ENCODE results near the gene ARHGEF26. TPM values are rescaled to one million over a fixed set of nuclear protein-coding genes. Genes with fewer than 3 reads are reported as not detected.

The ARHGEF26 gene
- polyA plus RNA-seq, 1 donor (not counting 4 experiments of a cell fraction or from before 2014, with no cell fraction given): 2.2 TPM

DNA sequence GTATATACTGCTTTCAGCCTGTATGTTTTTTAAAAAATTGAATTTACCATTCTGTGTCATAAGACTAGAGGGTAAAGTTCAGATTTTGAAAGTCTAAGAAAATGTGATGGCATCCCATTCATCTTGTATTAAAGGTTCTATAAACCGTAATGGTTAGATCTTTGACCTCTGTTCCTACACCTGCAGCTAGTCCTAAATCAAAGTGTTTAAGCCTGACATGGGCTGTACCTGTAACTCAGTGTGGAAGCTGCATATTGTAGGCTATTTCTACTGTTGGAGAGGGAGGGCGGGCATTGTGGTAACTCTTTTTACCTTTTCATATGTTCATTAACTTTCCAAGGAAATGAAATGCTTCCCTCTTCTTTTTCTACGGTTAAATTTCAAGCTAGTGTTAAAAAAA, 53.9 kb downstream of the ARHGEF26 start:
- dilution Hi-C loops (cut with MboI; ENCODE audit: extremely low pct_ligation_motif_present, low sequenced_read_pairs): no loop called here
- H3K4me2 ChIP-seq (ENCODE audit: control insufficient read depth, extremely low read depth, insufficient read depth, low read depth, low read length): no peak overlapping the region
- H3K9me1 ChIP-seq (ENCODE audit: control insufficient read depth, extremely low read depth, insufficient read depth, low read length): no peaks in the 10 kb centered on the region
- no peaks in the 10 kb centered on the region for H3K9me3 ChIP-seq (ENCODE audit: control insufficient read depth, low read depth, low read length)
- no peaks in the 10 kb centered on the region for H3K27me3 ChIP-seq (ENCODE audit: control insufficient read depth, extremely low read depth, insufficient read depth, low read length)
- no peaks in the 10 kb centered on the region for H3K4me1 ChIP-seq (ENCODE audit: control insufficient read depth, extremely low read depth, insufficient read depth, low read length)
- H2AFZ ChIP-seq (ENCODE audit: control insufficient read depth, low read length): no peak overlapping the region
- no peak for FAIRE-seq
- H3K4me3 ChIP-seq (ENCODE audit: control insufficient read depth in 2 of 3, extremely low read depth in 1 of 3, insufficient read depth in 2 of 3, low read depth in 1 of 3, low read length in 3 of 3): no peak overlapping the region
- H3K27ac ChIP-seq (ENCODE audit: control insufficient read depth, insufficient read depth, low read length): no peak overlapping the region
- H3K9ac ChIP-seq (ENCODE audit: control insufficient read depth, extremely low read depth, insufficient read depth, low read length): no peak overlapping the region
- H4K20me1 ChIP-seq (ENCODE audit: control insufficient read depth, extremely low read depth, insufficient read depth, low read length): no peaks in the 10 kb centered on the region
- no peak for DNase-seq (ENCODE audit: low read depth, low spot score)
- no peaks in the 10 kb centered on the region for H3K36me3 ChIP-seq (ENCODE audit: control insufficient read depth in 2 of 2, extremely low read depth in 1 of 2, insufficient read depth in 2 of 2, low read length in 2 of 2)
- TF ChIP-seq EZH2 (IDR thresholded peaks at IDR 0.05; ENCODE audit: low read length): no peak
- TF ChIP-seq, protein P1, sequence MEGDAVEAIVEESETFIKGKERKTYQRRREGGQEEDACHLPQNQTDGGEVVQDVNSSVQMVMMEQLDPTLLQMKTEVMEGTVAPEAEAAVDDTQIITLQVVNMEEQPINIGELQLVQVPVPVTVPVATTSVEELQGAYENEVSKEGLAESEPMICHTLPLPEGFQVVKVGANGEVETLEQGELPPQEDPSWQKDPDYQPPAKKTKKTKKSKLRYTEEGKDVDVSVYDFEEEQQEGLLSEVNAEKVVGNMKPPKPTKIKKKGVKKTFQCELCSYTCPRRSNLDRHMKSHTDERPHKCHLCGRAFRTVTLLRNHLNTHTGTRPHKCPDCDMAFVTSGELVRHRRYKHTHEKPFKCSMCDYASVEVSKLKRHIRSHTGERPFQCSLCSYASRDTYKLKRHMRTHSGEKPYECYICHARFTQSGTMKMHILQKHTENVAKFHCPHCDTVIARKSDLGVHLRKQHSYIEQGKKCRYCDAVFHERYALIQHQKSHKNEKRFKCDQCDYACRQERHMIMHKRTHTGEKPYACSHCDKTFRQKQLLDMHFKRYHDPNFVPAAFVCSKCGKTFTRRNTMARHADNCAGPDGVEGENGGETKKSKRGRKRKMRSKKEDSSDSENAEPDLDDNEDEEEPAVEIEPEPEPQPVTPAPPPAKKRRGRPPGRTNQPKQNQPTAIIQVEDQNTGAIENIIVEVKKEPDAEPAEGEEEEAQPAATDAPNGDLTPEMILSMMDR (optimal IDR thresholded peaks at IDR 0.05 in 1 of 3, IDR thresholded peaks at IDR 0.05 in 1 of 3, conservative IDR thresholded peaks at IDR 0.05 in 1 of 3; ENCODE audit: extremely low read depth in 1 of 3, insufficient read depth in 2 of 3, low read length in 3 of 3): no peak
- no peaks in the 10 kb centered on the region for H3K79me2 ChIP-seq (ENCODE audit: control insufficient read depth, insufficient read depth, low read length)

GRCh38 chr3:154176036-154176435, 54.8 kb downstream of the ARHGEF26 start:
- FAIRE-seq (no peak), DNase-seq (ENCODE audit: low read depth, low spot score) (no peak)
- dilution Hi-C loops (cut with MboI; ENCODE audit: extremely low pct_ligation_motif_present, low sequenced_read_pairs): no loop called here
- no peak overlapping the region for H3K9ac ChIP-seq (ENCODE audit: control insufficient read depth, extremely low read depth, insufficient read depth, low read length)
- H3K9me3 ChIP-seq (ENCODE audit: control insufficient read depth, low read depth, low read length): no peaks in the 10 kb centered on the region
- H3K79me2 ChIP-seq (ENCODE audit: control insufficient read depth, insufficient read depth, low read length): no peaks in the 10 kb centered on the region
- no peak overlapping the region for H2AFZ ChIP-seq (ENCODE audit: control insufficient read depth, low read length)
- H3K27me3 ChIP-seq (ENCODE audit: control insufficient read depth, extremely low read depth, insufficient read depth, low read length): no peaks in the 10 kb centered on the region
- H3K27ac ChIP-seq (ENCODE audit: control insufficient read depth, insufficient read depth, low read length): no peak overlapping the region
- no peak overlapping the region for H3K4me3 ChIP-seq (ENCODE audit: control insufficient read depth in 2 of 3, extremely low read depth in 1 of 3, insufficient read depth in 2 of 3, low read depth in 1 of 3, low read length in 3 of 3)
- H4K20me1 ChIP-seq (ENCODE audit: control insufficient read depth, extremely low read depth, insufficient read depth, low read length): no peaks in the 10 kb centered on the region
- no peaks in the 10 kb centered on the region for H3K4me1 ChIP-seq (ENCODE audit: control insufficient read depth, extremely low read depth, insufficient read depth, low read length)
- TF ChIP-seq, protein P1 (optimal IDR thresholded peaks at IDR 0.05 in 1 of 3, IDR thresholded peaks at IDR 0.05 in 1 of 3, conservative IDR thresholded peaks at IDR 0.05 in 1 of 3; ENCODE audit: extremely low read depth in 1 of 3, insufficient read depth in 2 of 3, low read length in 3 of 3): no peak
- TF ChIP-seq EZH2 (IDR thresholded peaks at IDR 0.05; ENCODE audit: low read length): no peak
- no peaks in the 10 kb centered on the region for H3K36me3 ChIP-seq (ENCODE audit: control insufficient read depth in 2 of 2, extremely low read depth in 1 of 2, insufficient read depth in 2 of 2, low read length in 2 of 2)
- no peaks in the 10 kb centered on the region for H3K9me1 ChIP-seq (ENCODE audit: control insufficient read depth, extremely low read depth, insufficient read depth, low read length)
- no peak overlapping the region for H3K4me2 ChIP-seq (ENCODE audit: control insufficient read depth, extremely low read depth, insufficient read depth, low read depth, low read length)

Data from keratinocyte (primary cell).